Measurements from ENCODE around the gene DOCK4.

GRCh38 chr7:111958431-111958830, 247.8 kb downstream of the DOCK4 start:
- TF ChIP-seq JUND (IDR thresholded peaks at IDR 0.05; ENCODE audit: low read depth, low read length) (no peak), CTCF (IDR thresholded peaks at IDR 0.05 in 2 of 3, conservative IDR thresholded peaks at IDR 0.05 in 1 of 3; ENCODE audit: control insufficient read depth in 2 of 3, extremely low read depth in 1 of 3, insufficient read depth in 1 of 3, low read depth in 3 of 3, low read length in 3 of 3) (no peak), CEBPB (IDR thresholded peaks at IDR 0.05; ENCODE audit: borderline replicate concordance in 1 of 2, low read depth in 2 of 2, low read length in 2 of 2) (no peak), SREBF1 (IDR thresholded peaks at IDR 0.05; ENCODE audit: low read length) (no peak), POLR2A (IDR thresholded peaks at IDR 0.05; ENCODE audit: low read depth, low read length) (no peak)
